Activated naive CD4-positive, alpha-beta T cell treated with anti-CD3 and anti-CD28 coated beads, Interleukin-2, amount 50 U/mL, for 72 hours (primary cell): ENCODE results near the gene SRGAP1. TPM values are rescaled to one million over a fixed set of nuclear protein-coding genes. Genes with fewer than 3 reads are reported as not detected.

ENCODE experiments used
- ATAC-seq, 2 donors: fragments of 150-1000 bp; cut with Tn5 transposase; 2 replicates each; pipeline ENCODE4 v1.10.0; 2021; ENCODE audit warnings: mild to moderate bottlenecking in 2 of 2, moderate library complexity in 2 of 2
- DNase-seq, 2 donors: peaks; one replicate each; pipeline ENCODE4 v3.0.0; 2021 to 2022; ENCODE audit warnings: low spot score in 2 of 2
- H3K27ac Mint-ChIP-seq, 2 donors: one replicate each; pipeline ENCODE4 v1.8.0; 2022; ENCODE audit warnings: mild to moderate bottlenecking in 2 of 2, mixed read lengths in 2 of 2
- H3K36me3 Mint-ChIP-seq, 2 donors: one replicate each; pipeline ENCODE4 v1.8.0; 2022; ENCODE audit warnings: mixed read lengths in 2 of 2
- H3K9me3 Mint-ChIP-seq, 2 donors: one replicate each; pipeline ENCODE4 v1.8.0; 2022; ENCODE audit warnings: mixed read lengths in 2 of 2
- total RNA-seq, 2 donors: library from RNA; stranded (reverse); gene quantifications; one replicate each; pipeline ENCODE4 v1.2.3, GENCODE V29; 2022

Gene SRGAP1
- total RNA-seq = under 1 TPM in 1 of 2 donors, not detected in 1; 0.25 TPM

GRCh38 chr12:63844391-63845341, at the start of gene SRGAP1:
TSS of gene SRGAP1 (plus strand) at chr12:63844700. CDS start at chr12:63844817, 117 bp downstream.
- H3K27ac Mint-ChIP-seq = no peak within 1 kb of the TSS
- peak in 1 of 2 donors; percentile 10 for DNase-seq
- peak in 1 of 2 donors; percentile 2 for ATAC-seq

GRCh38 chr12:63795032-63795687, 49.3 kb upstream of the SRGAP1 start:
- DNase-seq = no peak
- H3K9me3 Mint-ChIP-seq = no peaks in the 10 kb centered on the region
- no peak overlapping the region for H3K27ac Mint-ChIP-seq
- peaks cover 5 to 13% of the 10 kb centered on the region in 2 donors for H3K36me3 Mint-ChIP-seq
- no peak for ATAC-seq

More at GRCh38 chr12:63844391-63845341, at the start of gene SRGAP1:
- no peaks in the 10 kb centered on the region for H3K9me3 Mint-ChIP-seq
- no peaks in the 10 kb centered on the region for H3K36me3 Mint-ChIP-seq

GRCh38 chr12:63795944-63796343, 48.6 kb upstream of the SRGAP1 start:
- Mint-ChIP-seq H3K36me3 (peaks cover 5% of the 10 kb centered on the region in 2 donors), H3K9me3 (no peaks in the 10 kb centered on the region), H3K27ac (peak overlapping the region in 1 of 2 donors; percentile 41)
- DNase-seq = no peak
- no peak for ATAC-seq

- DNase-seq (no peak), ATAC-seq (no peak)
- no peaks in the 10 kb centered on the region for H3K36me3 Mint-ChIP-seq
- H3K9me3 Mint-ChIP-seq = no peaks in the 10 kb centered on the region
- H3K27ac Mint-ChIP-seq = no peak overlapping the region
These were observed 42.4 kb upstream of the SRGAP1 start for GRCh38 chr12:63802012-63802608.

GRCh38 chr12:63804746-63805145, 39.8 kb upstream of the SRGAP1 start:
- H3K36me3 Mint-ChIP-seq = no peaks in the 10 kb centered on the region
- no peaks in the 10 kb centered on the region for H3K9me3 Mint-ChIP-seq
- DNase-seq (no peak), ATAC-seq (no peak)
- H3K27ac Mint-ChIP-seq = no peak overlapping the region

- Mint-ChIP-seq H3K9me3 (no peaks in the 10 kb centered on the region), H3K36me3 (no peaks in the 10 kb centered on the region), H3K27ac (no peak overlapping the region)
- no peak for ATAC-seq
- no peak for DNase-seq
These were observed 38.5 kb upstream of the SRGAP1 start for GRCh38 chr12:63805704-63806672.

- ATAC-seq (no peak), DNase-seq (no peak)
- Mint-ChIP-seq H3K9me3 (no peaks in the 10 kb centered on the region), H3K36me3 (no peaks in the 10 kb centered on the region), H3K27ac (no peak overlapping the region)
These were observed 35.9 kb upstream of the SRGAP1 start for GRCh38 chr12:63808631-63809030.

GRCh38 chr12:63809566-63809965, 34.9 kb upstream of the SRGAP1 start:
- no peaks in the 10 kb centered on the region for H3K36me3 Mint-ChIP-seq
- no peak for DNase-seq
- no peak overlapping the region for H3K27ac Mint-ChIP-seq
- ATAC-seq = no peak
- H3K9me3 Mint-ChIP-seq = no peaks in the 10 kb centered on the region

- DNase-seq (no peak), ATAC-seq (no peak)
- Mint-ChIP-seq H3K27ac (peak overlapping the region in 1 of 2 donors; percentile 2), H3K9me3 (no peaks in the 10 kb centered on the region), H3K36me3 (peaks cover 0 to 7% of the 10 kb centered on the region in 2 donors)
These were observed 33.2 kb upstream of the SRGAP1 start for GRCh38 chr12:63811334-63811733.

- no peaks in the 10 kb centered on the region for H3K9me3 Mint-ChIP-seq
- ATAC-seq (no peak), DNase-seq (no peak)
- peaks cover 0 to 7% of the 10 kb centered on the region in 2 donors for H3K36me3 Mint-ChIP-seq
- H3K27ac Mint-ChIP-seq = peak overlapping the region in 1 of 2 donors; percentile 2
These were observed 32.7 kb upstream of the SRGAP1 start for GRCh38 chr12:63811755-63812154.

GRCh38 chr12:63814146-63814772, 30.2 kb upstream of the SRGAP1 start:
- Mint-ChIP-seq H3K9me3 (peaks cover 0 to 5% of the 10 kb centered on the region in 2 donors), H3K36me3 (peaks cover 0 to 20% of the 10 kb centered on the region in 2 donors), H3K27ac (no peak overlapping the region)
- ATAC-seq (peak in 1 of 2 donors; percentile 61), DNase-seq (no peak)

GRCh38 chr12:63815482-63815852, 29.0 kb upstream of the SRGAP1 start:
- H3K27ac Mint-ChIP-seq = no peak overlapping the region
- no peak for ATAC-seq
- peaks cover 0 to 5% of the 10 kb centered on the region in 2 donors for H3K9me3 Mint-ChIP-seq
- DNase-seq = no peak
- H3K36me3 Mint-ChIP-seq = peaks cover 0 to 26% of the 10 kb centered on the region in 2 donors

GRCh38 chr12:63816031-63816430, 28.5 kb upstream of the SRGAP1 start:
- Mint-ChIP-seq H3K27ac (no peak overlapping the region), H3K9me3 (peaks cover 0 to 5% of the 10 kb centered on the region in 2 donors), H3K36me3 (peaks cover 0 to 26% of the 10 kb centered on the region in 2 donors)
- ATAC-seq = peak in 1 of 2 donors; percentile 33
- no peak for DNase-seq

- peaks cover 10 to 36% of the 10 kb centered on the region in 2 donors for H3K36me3 Mint-ChIP-seq
- H3K27ac Mint-ChIP-seq = no peak overlapping the region
- ATAC-seq (no peak), DNase-seq (no peak)
- H3K9me3 Mint-ChIP-seq = peaks cover 0 to 10% of the 10 kb centered on the region in 2 donors
These were observed 24.1 kb upstream of the SRGAP1 start for GRCh38 chr12:63820427-63820826.

GRCh38 chr12:63821781-63822251, 22.7 kb upstream of the SRGAP1 start:
- H3K27ac Mint-ChIP-seq = no peak overlapping the region
- peak in 1 of 2 donors; percentile 13 for DNase-seq
- ATAC-seq = peak; percentile 24 to 37
- H3K36me3 Mint-ChIP-seq = peaks cover 10 to 29% of the 10 kb centered on the region in 2 donors
- H3K9me3 Mint-ChIP-seq = peaks cover 0 to 10% of the 10 kb centered on the region in 2 donors
